Astrocyte (in vitro differentiated cells and primary cell): Measurements from ENCODE around the gene TLL2. TPM values are rescaled to one million over a fixed set of nuclear protein-coding genes. Genes with fewer than 3 reads are reported as not detected.

Source experiments
- DNase-seq: peaks from one replicate; pipeline ENCODE4 v3.0.0-alpha.2; 2010; ENCODE audit warnings: low read depth
- FAIRE-seq: peaks from 2 replicates; lab custom pipeline; 2011; peaks lifted over from hg19 to GRCh38; lab: Jason Lieb, UNC
- H2AFZ ChIP-seq: 2 replicates; pipeline ENCODE4 v1.6.0; 2012; ENCODE audit warnings: low read depth, low read length, inconsistent platforms
- H3K27ac ChIP-seq: 2 replicates; pipeline ENCODE4 v1.5.1; 2011; ENCODE audit warnings: low read depth, low read length, inconsistent platforms
- H3K27me3 ChIP-seq: 2 replicates; pipeline ENCODE4 v1.6.0; 2011; ENCODE audit warnings: low read length, inconsistent platforms; ENCODE audit not compliant: insufficient read depth
- H3K36me3 ChIP-seq: 2 replicates; pipeline ENCODE4 v1.5.1; 2011; ENCODE audit warnings: low read length, inconsistent platforms; ENCODE audit not compliant: insufficient read depth
- H3K4me1 ChIP-seq: 2 replicates; pipeline ENCODE4 v1.5.1; 2011; ENCODE audit warnings: low read length, inconsistent platforms; ENCODE audit not compliant: insufficient read depth
- H3K4me2 ChIP-seq: 2 replicates; pipeline ENCODE4 v1.6.0; 2012; ENCODE audit warnings: low read length, inconsistent platforms
- H3K4me3 ChIP-seq: 2 replicates; pipeline ENCODE4 v1.5.1; 2011; ENCODE audit warnings: low read depth, mild to moderate bottlenecking, low read length, inconsistent platforms; ENCODE audit not compliant: insufficient read depth
- H3K79me2 ChIP-seq: 2 replicates; pipeline ENCODE4 v1.6.0; 2012; ENCODE audit warnings: mild to moderate bottlenecking, low read length, inconsistent platforms; ENCODE audit not compliant: insufficient read depth
- H3K9ac ChIP-seq: 2 replicates; pipeline ENCODE4 v1.6.0; 2012; ENCODE audit warnings: mild to moderate bottlenecking, low read length, inconsistent platforms
- H3K9me3 ChIP-seq: 2 replicates; pipeline ENCODE4 v1.5.1; 2012; ENCODE audit warnings: low read depth, mild to moderate bottlenecking, low read length, inconsistent platforms; ENCODE audit not compliant: insufficient read depth
- H4K20me1 ChIP-seq: 2 replicates; pipeline ENCODE4 v1.6.0; 2012; ENCODE audit warnings: low read length, inconsistent platforms; ENCODE audit not compliant: insufficient read depth
- H3K27ac Mint-ChIP-seq: one replicate; pipeline ENCODE4 v1.8.0; 2021; ENCODE audit warnings: mild to moderate bottlenecking, mixed read lengths; ENCODE audit not compliant: unreplicated experiment
- H3K27me3 Mint-ChIP-seq: one replicate; pipeline ENCODE4 v1.8.0; 2021; ENCODE audit warnings: low read depth, mixed read lengths; ENCODE audit not compliant: unreplicated experiment
- H3K36me3 Mint-ChIP-seq: one replicate; pipeline ENCODE4 v1.8.0; 2021; ENCODE audit warnings: low read depth, mixed read lengths; ENCODE audit not compliant: unreplicated experiment
- H3K4me1 Mint-ChIP-seq: one replicate; pipeline ENCODE4 v1.8.0; 2021; ENCODE audit warnings: low read depth, mixed read lengths; ENCODE audit not compliant: unreplicated experiment
- H3K4me3 Mint-ChIP-seq: one replicate; pipeline ENCODE4 v1.8.0; 2021; ENCODE audit warnings: mild to moderate bottlenecking, moderate library complexity, mixed read lengths; ENCODE audit not compliant: unreplicated experiment
- H3K9me3 Mint-ChIP-seq: one replicate; pipeline ENCODE4 v1.8.0; 2021; ENCODE audit warnings: mild to moderate bottlenecking, mixed read lengths; ENCODE audit not compliant: unreplicated experiment
- CTCF ChIP-seq: IDR thresholded peaks from 2 replicates; pipeline ENCODE4 v1.5.1; 2011; ENCODE audit warnings: low read depth, mild to moderate bottlenecking, inconsistent platforms, low read length, moderate library complexity; ENCODE audit not compliant: insufficient read depth
- EZH2 ChIP-seq: IDR thresholded peaks from 2 replicates; pipeline ENCODE4 v1.6.1; 2012; ENCODE audit warnings: mild to moderate bottlenecking, low read length, inconsistent platforms; ENCODE audit not compliant: insufficient read depth
- total RNA-seq: library from RNA; stranded (reverse); gene quantifications from 2 replicates; pipeline ENCODE4 v1.2.1, GENCODE V29; 2021

Gene TLL2
- total RNA-seq, 1 donor from 2014 or later = 7.6 TPM

- FAIRE-seq (no peak), DNase-seq (no peak)
- TF ChIP-seq CTCF = no peak
- TF ChIP-seq EZH2 = no peak
- no peaks in the 10 kb centered on the region for H3K9me3 ChIP-seq
- Mint-ChIP-seq H3K4me1 (peaks cover 5% of the 10 kb centered on the region), H3K4me3 (no peak overlapping the region), H3K27me3 (peaks cover 7% of the 10 kb centered on the region), H3K27ac (no peak overlapping the region), H3K36me3 (no peaks in the 10 kb centered on the region), H3K9me3 (no peaks in the 10 kb centered on the region)
- no peak overlapping the region for H3K9ac ChIP-seq
- no peak overlapping the region for H2AFZ ChIP-seq
- no peak overlapping the region for H3K4me3 ChIP-seq
- H3K27me3 ChIP-seq = peaks cover 5% of the 10 kb centered on the region
- no peaks in the 10 kb centered on the region for H3K36me3 ChIP-seq
- no peaks in the 10 kb centered on the region for H4K20me1 ChIP-seq
- no peaks in the 10 kb centered on the region for H3K4me1 ChIP-seq
- H3K27ac ChIP-seq = no peak overlapping the region
- no peak overlapping the region for H3K4me2 ChIP-seq
- H3K79me2 ChIP-seq = no peaks in the 10 kb centered on the region
Observed at GRCh38 chr10:96367470-96367869, 146.3 kb downstream of the TLL2 start.

GRCh38 chr10:96366508-96366907 lies 147.2 kb downstream of the TLL2 start:
- no peaks in the 10 kb centered on the region for H3K9me3 Mint-ChIP-seq
- H3K9me3 ChIP-seq = no peaks in the 10 kb centered on the region
- FAIRE-seq (no peak), DNase-seq (no peak)
- H3K36me3 ChIP-seq = no peaks in the 10 kb centered on the region
- H3K27me3 Mint-ChIP-seq = no peaks in the 10 kb centered on the region
- H3K4me2 ChIP-seq = no peak overlapping the region
- H3K9ac ChIP-seq = no peak overlapping the region
- no peaks in the 10 kb centered on the region for H3K79me2 ChIP-seq
- H3K27ac ChIP-seq = no peak overlapping the region
- H3K4me1 ChIP-seq = no peaks in the 10 kb centered on the region
- no peaks in the 10 kb centered on the region for H3K36me3 Mint-ChIP-seq
- H3K27ac Mint-ChIP-seq = no peak overlapping the region
- H2AFZ ChIP-seq = no peak overlapping the region
- H3K4me1 Mint-ChIP-seq = peaks cover 5% of the 10 kb centered on the region
- H3K27me3 ChIP-seq = peaks cover 4% of the 10 kb centered on the region
- H3K4me3 ChIP-seq = no peak overlapping the region
- H4K20me1 ChIP-seq = no peaks in the 10 kb centered on the region
- H3K4me3 Mint-ChIP-seq = no peak overlapping the region
- TF ChIP-seq EZH2 (no peak), CTCF (no peak)

GRCh38 chr10:96365571-96365970 lies 148.2 kb downstream of the TLL2 start:
- Histone ChIP-seq H3K4me3 (no peak overlapping the region), H2AFZ (no peak overlapping the region), H3K4me1 (no peaks in the 10 kb centered on the region), H3K9me3 (no peaks in the 10 kb centered on the region), H3K36me3 (no peaks in the 10 kb centered on the region), H3K27me3 (peaks cover 4% of the 10 kb centered on the region), H4K20me1 (no peaks in the 10 kb centered on the region), H3K9ac (no peak overlapping the region), H3K27ac (no peak overlapping the region), H3K79me2 (no peaks in the 10 kb centered on the region), H3K4me2 (no peak overlapping the region)
- TF ChIP-seq CTCF (no peak), EZH2 (no peak)
- Mint-ChIP-seq H3K36me3 (no peaks in the 10 kb centered on the region), H3K27me3 (peaks cover 2% of the 10 kb centered on the region), H3K27ac (no peak overlapping the region), H3K9me3 (no peaks in the 10 kb centered on the region), H3K4me1 (peaks cover 5% of the 10 kb centered on the region), H3K4me3 (no peak overlapping the region)
- DNase-seq (no peak), FAIRE-seq (no peak)
